ENCODE results near the gene CACNB2.

DNA sequence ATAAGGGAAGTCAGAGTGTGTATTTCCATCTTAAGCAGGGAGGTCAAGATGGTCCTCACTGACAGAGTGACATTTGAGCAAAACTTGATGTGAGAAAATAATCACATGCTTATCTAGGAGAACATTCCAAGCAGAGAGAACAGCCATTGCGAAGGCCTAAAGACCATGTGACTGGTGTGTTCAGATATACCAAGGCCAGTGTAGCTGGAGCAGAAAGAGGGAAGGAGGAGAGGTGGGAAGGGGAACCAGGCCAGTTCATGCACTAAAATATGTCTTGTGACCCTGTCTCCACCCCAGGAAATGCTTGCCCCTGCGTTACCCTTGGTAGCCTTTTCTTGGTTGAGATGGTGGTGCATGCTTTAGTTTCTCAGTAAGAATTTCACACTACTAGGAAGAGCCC, 77.4 kb downstream of the CACNB2 start:
- TF ChIP-seq, protein P1, sequence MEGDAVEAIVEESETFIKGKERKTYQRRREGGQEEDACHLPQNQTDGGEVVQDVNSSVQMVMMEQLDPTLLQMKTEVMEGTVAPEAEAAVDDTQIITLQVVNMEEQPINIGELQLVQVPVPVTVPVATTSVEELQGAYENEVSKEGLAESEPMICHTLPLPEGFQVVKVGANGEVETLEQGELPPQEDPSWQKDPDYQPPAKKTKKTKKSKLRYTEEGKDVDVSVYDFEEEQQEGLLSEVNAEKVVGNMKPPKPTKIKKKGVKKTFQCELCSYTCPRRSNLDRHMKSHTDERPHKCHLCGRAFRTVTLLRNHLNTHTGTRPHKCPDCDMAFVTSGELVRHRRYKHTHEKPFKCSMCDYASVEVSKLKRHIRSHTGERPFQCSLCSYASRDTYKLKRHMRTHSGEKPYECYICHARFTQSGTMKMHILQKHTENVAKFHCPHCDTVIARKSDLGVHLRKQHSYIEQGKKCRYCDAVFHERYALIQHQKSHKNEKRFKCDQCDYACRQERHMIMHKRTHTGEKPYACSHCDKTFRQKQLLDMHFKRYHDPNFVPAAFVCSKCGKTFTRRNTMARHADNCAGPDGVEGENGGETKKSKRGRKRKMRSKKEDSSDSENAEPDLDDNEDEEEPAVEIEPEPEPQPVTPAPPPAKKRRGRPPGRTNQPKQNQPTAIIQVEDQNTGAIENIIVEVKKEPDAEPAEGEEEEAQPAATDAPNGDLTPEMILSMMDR (IDR thresholded peaks at IDR 0.05): no peak
- TF ChIP-seq POLR2AphosphoS5 (IDR thresholded peaks at IDR 0.05): no peak
- no peak for TF ChIP-seq POLR2A (IDR thresholded peaks at IDR 0.05)
- no peak for TF ChIP-seq EP300 (IDR thresholded peaks at IDR 0.05)
